Measurements from ENCODE around the gene CHIT1.
"Not testable (repeated sequence)": the region's sequence is repeated elsewhere in the genome, so short reads cannot be mapped to it uniquely, and the experiment has no call there.

CHIT1 gene

DNA sequence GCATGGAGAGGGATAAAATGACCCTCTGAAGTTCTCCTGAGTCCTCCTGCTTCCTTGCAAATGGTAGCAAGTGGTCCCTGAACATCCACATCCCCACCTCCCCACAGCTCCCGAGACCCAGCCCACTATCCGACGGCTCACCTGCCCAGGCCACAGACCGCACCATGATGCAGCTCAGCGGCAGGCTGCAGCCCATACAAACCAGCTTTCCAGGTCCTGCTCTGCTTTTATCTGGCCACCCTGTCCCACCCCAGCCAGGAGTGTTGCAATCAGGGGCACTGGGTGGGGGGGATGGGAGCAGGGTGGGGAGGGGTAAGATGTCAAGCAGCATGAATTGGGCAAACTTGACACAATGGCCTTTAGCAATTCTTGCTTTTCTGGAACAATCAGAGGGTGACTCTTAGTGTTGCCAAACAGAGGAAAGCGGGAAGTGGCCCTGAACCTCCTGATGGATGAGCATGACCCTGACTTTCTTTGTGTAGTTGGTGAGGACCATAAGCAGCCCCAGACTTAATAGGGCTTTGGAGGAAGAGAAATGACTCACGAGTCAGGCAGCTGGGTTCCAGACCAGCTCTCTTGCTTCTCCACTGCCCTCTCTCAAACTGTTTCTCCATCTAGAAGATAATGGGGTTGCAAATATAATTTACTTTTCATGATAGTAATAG, at the start of gene CHIT1:
Gene CHIT1, minus strand, starts transcription at position 203 of the 665 bp plus-strand sequence. Its CDS starts 37 bp downstream, at position 166.
- DNase-seq = no peak

DNA sequence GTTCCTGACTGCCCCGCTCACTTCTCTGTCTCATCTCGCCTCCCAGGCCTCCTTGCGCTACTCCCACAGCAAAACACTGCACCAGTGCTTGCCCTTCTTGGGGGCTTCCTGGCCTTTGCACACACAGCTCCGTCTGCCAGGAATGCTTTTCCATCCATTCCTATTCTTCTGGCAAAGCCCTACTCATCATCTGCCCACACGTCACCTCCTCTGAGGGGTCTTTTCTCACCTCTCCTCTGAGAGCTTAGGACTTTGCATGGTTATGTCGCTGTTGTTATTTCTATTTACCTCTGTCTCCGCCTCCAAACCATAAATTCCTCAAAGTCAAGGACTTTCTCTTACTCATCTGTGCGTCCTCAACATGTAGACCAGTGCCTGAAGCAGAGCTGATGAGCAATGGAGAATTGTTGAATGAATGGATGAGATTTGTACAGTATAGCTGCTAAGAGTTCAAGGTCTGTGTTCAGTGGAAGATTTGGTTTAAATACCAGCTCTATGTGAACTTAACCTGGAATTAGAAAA, 49.5 kb upstream of the CHIT1 start:
- no peak for DNase-seq

DNA sequence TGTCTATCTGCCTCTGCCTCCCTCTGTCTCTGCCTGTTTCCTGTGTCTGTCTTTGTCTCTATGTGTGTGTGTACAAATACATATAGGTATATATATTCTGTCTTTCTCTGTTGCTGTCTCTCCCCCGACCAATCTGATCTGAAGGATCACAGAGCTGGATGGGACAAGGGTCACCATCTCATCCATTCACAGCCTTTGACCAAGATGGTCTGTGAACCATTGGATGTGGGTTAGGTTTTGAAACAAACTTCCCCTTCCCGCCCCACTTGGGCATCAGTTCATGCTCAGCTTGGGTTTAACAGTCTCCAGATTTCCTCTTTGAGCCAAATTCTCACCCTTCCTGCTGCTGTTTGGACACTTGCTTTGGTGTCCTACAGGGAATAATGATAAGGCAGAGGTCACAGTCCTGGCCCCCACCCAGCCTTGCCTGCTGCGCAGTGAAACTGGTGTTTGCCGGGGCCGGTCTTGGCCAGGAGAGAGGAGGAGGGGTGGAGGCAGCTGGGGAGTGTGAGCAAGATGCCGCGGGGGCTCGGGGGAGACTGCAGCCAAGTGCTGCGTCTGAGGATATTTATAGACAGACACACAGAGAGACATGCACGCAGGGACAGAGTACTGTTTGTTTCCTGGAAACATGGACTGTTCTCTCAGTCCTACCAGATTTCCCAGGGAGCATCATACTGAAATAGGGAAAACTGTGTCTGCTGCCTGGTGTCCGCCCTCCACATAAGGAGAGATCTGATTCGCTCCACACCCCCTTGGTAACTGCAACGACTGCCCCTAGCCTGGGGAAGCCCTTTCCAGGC, 48.8 kb upstream of the CHIT1 start:
- no peak for DNase-seq

GRCh38 chr1:203276916-203277545, 47.6 kb upstream of the CHIT1 start:
- DNase-seq = peak; percentile 36

DNA sequence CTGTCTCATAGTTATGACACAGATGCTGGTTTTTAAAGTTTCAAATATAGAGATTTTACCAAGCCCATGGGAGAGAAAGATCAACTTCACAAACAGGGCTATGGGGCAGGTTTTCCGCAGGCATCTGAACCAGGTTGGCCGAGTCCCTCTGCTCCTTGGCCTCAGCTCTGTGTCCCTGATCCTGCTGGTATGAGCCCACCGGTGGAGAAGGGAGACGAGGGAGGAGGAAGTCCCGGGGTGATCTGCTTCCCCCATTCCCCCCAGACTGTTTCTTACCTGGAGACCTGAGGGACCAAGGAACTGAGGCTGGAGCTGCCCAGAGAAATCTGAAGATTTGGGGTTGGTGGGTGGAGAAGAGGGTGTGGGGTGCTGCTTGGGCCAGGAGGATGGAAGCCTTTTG, 46.9 kb upstream of the CHIT1 start:
- no peak for DNase-seq

- no peak for DNase-seq
Measured at GRCh38 chr1:203275656-203276272, 46.3 kb upstream of the CHIT1 start.

DNA sequence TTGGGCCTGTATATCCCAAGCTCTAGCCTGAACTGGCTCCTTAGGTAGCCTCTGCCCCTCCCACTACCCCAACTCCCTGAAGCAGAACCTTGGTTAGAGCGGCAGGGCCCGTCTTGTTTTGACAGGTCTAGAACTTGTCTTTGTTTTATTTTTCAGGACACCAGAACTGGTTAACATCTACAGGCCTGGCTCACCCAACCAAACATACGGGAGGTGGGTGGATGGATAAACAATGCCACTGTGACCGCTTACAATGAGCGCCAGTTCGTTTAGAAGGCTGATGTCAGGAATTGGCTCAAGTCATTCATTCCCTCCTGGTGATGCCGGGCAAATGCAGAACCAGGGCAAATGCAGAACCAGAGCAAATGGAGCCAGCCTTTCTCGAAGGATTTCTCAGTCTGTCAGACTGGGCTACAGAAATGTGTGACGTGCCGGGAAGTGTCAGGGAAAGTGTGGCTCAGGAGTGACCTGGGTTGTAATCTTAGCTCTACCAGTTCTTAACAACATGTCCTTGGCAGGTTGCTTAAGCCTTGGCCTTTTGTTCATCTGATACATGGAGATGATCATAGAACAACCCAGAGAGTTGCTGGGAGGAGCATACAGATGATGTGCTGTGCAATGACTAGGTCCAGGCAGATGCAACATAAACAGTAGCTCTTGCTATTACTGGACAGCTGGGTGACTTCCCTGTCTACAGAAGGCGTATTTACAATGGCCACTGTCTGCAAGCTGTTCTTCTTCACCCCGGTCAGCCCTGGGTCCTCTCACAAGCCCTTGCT, 45.3 kb upstream of the CHIT1 start:
- no peak for DNase-seq

DNA sequence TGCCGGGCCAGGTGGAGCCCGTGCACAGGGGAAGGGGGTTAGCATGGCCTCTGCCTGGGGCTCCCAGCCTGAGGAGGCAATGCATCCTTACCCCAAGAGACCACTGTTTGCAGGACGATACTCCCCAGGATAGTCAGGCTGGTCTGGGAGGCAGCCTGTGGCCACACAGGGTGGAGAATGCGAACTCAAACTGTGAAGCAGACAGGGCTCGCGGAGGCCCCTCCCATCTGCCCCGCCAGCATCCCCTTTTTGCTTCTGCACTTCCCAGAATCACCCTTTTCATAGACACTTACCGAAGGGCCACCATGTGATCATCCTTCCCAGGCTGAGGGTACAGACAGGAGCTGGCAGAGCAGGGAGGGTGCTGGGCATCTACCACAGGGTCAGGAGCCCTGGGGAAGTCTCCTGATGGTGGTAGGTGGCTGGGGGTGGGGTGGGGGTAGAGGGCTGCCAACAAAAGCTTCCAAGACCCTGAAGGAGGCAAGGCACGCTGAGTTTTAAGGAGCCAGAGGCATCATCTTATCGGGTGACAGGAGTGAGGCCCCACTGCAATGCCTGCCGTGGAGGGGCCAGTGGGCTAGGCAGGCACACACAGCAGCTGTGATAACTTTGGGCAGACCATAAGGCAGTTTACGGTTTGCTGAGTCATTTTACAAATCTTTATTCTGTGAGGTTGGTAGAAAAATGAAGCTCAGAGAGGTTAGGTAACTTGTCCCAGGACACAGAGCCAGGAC, 44.6 kb upstream of the CHIT1 start:
- DNase-seq = no peak

DNA sequence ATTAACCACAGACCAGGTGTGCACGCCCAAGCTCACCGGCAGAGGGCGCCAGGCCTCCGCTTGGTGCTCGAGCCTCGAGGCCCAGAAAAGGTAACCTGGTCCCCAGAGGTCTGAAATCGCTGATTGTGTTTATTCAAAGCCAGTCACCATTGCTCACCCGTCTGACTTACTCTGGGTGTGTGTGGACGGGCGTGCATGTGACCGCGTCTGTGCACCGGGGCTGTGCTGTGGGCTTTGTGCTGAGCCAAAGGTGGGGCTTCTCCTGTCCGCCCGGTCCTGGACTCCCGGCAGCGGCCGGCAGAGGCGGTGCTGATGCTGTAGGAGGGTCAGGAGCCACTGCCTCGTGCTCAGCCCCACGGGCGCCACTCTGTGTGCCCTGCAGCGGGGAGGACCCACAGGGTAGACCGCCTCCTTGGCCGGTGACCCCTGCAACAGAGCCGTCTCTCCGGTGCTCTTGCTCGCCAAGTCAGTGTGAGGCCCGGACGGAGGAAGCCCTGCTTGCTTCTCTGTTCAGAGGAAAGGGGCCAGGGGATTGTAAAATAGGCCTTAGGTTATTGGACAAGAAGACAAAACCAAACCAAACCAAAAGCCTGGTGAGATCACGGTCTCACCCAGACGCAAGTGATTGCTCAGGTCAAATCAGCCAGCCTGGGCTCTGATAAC, 43.9 kb upstream of the CHIT1 start:
- DNase-seq = peak; percentile 95

GRCh38 chr1:203272633-203273205, 43.2 kb upstream of the CHIT1 start:
- no peak for DNase-seq

DNA sequence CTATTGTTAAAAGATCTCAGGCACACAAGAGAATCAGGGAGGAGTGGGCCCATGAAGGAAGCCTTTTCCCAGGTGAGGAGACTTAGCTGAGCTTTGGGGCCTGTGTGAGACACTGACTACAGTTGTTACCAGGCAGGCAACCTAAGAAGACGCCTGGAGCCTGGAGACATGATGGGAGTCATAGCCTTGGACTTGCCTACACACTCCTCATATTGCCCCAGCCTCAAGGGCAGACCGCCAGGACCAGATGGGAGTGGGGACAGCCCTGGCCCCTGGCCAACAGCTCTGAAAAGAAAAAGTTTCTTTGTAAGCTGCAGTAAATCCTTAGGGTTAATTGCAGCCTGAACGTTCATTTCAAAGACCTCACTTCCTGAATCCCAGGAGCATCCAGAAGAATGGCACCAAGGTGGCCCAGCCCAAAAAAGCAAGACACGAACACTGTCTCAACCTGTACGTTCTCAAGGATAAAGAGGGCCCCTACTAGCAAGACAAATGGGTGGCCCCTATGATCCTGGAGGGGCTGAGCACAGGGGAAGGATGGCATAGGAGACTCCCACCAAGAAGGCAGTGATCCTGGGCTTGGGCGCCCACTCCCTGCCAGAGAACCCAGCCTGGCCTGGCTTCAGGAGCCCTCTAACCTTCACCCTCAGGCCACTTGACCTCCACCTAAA, 42.6 kb upstream of the CHIT1 start:
- DNase-seq = no peak

- peak; percentile 79 for DNase-seq
Measured at GRCh38 chr1:203271018-203271743, 41.7 kb upstream of the CHIT1 start.

- DNase-seq = no peak
Measured at GRCh38 chr1:203270448-203270847, 41.0 kb upstream of the CHIT1 start.

GRCh38 chr1:203269654-203270020, 40.2 kb upstream of the CHIT1 start:
- DNase-seq = no peak

DNA sequence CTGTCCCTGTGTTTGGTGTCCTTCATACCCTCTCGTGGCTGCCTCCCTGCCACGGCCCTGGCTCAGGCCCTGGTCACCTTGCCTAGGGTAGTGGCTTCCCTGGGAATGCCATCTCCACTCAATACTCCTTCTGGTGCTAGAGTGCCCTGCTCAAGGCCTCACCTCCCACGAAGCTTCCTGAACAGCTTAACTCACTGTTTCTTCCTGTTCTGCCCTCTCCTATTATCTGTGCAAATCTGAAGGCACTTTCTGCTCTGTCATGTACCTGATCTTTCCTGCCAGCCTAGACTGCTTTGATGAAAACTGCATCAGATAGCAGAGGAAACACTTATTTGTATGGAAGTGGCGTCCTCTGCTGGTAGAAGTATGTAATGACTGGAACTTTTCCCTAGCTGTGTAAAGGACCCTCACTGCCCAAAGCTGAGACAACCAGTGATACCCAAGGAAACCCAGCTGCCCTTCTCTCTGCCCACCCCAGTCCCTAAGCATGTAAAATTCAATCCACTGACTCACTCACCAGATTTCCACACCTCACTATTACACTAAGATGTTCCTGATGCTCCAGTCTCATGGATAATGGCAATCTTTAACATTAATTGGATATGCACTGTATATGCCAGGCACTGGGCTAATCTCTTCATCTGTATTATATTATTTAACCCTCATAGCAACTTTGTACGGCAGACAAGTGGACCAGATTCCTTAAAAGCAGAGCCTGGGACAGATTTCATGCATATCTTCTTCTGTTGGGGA, 39.6 kb upstream of the CHIT1 start:
- peak; percentile 53 for DNase-seq

- no peak for DNase-seq
Measured at GRCh38 chr1:203267912-203268311, 38.4 kb upstream of the CHIT1 start.

DNA sequence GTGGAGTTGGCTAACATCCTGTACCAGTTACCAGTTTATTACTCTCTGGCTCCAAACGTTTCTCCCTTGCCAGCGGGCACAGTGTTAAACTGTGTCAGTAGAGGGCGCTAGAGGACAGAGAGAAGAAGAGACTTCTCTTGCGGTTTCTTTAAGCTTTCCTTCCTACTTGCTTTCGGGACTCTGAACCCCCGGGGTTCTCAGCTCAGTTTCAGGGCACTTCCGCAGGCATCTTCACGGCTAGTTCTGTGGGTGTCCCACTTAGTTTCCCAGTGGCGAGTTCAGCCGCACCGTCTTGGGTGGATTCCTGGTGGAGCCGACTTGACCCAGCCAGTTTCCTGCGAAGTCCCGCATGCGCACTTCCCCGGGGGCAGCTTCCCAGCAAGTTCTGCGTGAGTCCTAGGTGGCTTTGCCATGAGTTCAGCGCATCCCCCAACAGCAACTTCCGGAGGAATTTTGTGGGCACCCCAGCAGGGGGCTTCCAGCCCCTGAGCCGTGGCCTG, 37.9 kb upstream of the CHIT1 start:
- peak; percentile 85 for DNase-seq

GRCh38 chr1:203266140-203266539, 36.7 kb upstream of the CHIT1 start:
- DNase-seq = not testable (repeated sequence)

DNA sequence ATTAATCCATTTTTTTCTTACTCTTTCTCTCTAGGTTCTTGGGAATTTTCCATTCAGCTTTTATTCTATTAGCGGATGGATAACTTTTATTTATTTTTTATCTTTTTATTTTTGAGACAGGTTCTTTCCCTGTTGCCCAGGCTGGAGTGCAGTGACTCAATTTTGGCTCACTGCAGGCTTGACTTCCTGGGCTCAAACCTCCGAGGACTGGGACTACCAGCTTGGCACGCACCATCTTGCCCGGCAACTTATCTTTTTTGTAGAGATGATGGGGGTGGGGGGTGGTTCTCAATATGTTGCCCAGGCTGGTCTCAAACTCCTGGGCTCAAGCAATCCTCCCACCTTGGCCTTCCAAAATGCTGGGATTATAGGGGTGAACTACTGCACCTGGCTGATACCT, 36.1 kb upstream of the CHIT1 start:
- DNase-seq = no peak

All from activated CD4-positive, alpha-beta T cell treated with anti-CD3 and anti-CD28 coated beads for 48 hours (primary cell).